PC-9 (cell line): ENCODE data around the gene TTLL8. TPM values are rescaled to one million over a fixed set of nuclear protein-coding genes. Genes with fewer than 3 reads are reported as not detected.

ENCODE experiments used
- BruUV-seq: library from RNA; stranded (reverse); fragments of 400-500 nt; replicated peaks from 2 replicates; lab custom pipeline; 2021; lab: Mats Ljungman, UMichigan
- CTCF ChIA-PET: fragments of 300-600 bp; sonication (Branson Sonifier 250); formaldehyde crosslinking; loops from one replicate; lab custom pipeline; 2022; ENCODE audit warnings: antibody characterized with exemption; lab: Charles Lee
- POLR2A ChIA-PET: fragments of 300-600 bp; sonication (Branson Sonifier 250); formaldehyde crosslinking; loops from one replicate; lab custom pipeline; 2022; ENCODE audit warnings: antibody characterized with exemption; ENCODE audit not compliant: unreplicated experiment; lab: Charles Lee
- DNase-seq, 2 experiments: peaks; one replicate each; pipeline versions ENCODE4 v3.0.0 to v3.0.0-alpha.2; 2015 to 2022; ENCODE audit warnings: mixed read lengths in 1 of 2
- H2AFZ ChIP-seq: fragments of 200-600 bp; sonication (generic); 2 replicates; pipeline ENCODE4 v1.8.1; 2017; ENCODE audit warnings: antibody characterized with exemption
- H3F3A ChIP-seq: fragments of 200-600 bp; sonication (generic); 2 replicates; pipeline ENCODE4 v1.8.1; 2017; ENCODE audit warnings: antibody characterized with exemption, mild to moderate bottlenecking, low read depth; ENCODE audit not compliant: insufficient read depth
- H3K27ac ChIP-seq: fragments of 200-600 bp; sonication (generic); 2 replicates; pipeline ENCODE4 v1.6.1; 2016; ENCODE audit warnings: mixed run types
- H3K27me3 ChIP-seq: fragments of 200-600 bp; sonication (generic); 2 replicates; pipeline ENCODE4 v1.6.1; 2016; ENCODE audit warnings: low read depth, mixed run types; ENCODE audit not compliant: insufficient read depth
- H3K36me3 ChIP-seq: fragments of 200-600 bp; sonication (generic); 2 replicates; pipeline ENCODE4 v1.6.1; 2016; ENCODE audit warnings: low read depth, mixed run types
- H3K4me1 ChIP-seq: fragments of 200-600 bp; sonication (generic); replicated peaks from 2 replicates; pipeline ENCODE4 v1.6.1; 2016; ENCODE audit warnings: mixed run types; ENCODE audit not compliant: insufficient read depth
- H3K4me2 ChIP-seq: fragments of 200-600 bp; sonication (generic); 2 replicates; pipeline ENCODE4 v1.6.1; 2017; ENCODE audit warnings: mixed run types
- H3K4me3 ChIP-seq: fragments of 200-600 bp; sonication (generic); 2 replicates; pipeline ENCODE4 v1.6.1; 2016; ENCODE audit warnings: mixed run types
- H3K79me2 ChIP-seq: fragments of 200-600 bp; sonication (generic); 2 replicates; pipeline ENCODE4 v1.6.1; 2017; ENCODE audit warnings: low read depth, mixed run types
- H3K9me2 ChIP-seq: fragments of 200-600 bp; sonication (generic); 2 replicates; pipeline ENCODE4 v1.8.1; 2017; ENCODE audit warnings: mild to moderate bottlenecking; ENCODE audit not compliant: insufficient read depth
- H3K9me3 ChIP-seq: fragments of 200-600 bp; sonication (generic); 2 replicates; pipeline ENCODE4 v1.8.1; 2016; ENCODE audit warnings: low read depth; ENCODE audit not compliant: insufficient read depth
- H4K20me1 ChIP-seq: fragments of 200-600 bp; sonication (generic); 2 replicates; pipeline ENCODE4 v1.8.1; 2017; ENCODE audit not compliant: insufficient read depth
- CTCF ChIP-seq: fragments of 200-600 bp; sonication (generic); conservative IDR thresholded peaks from 2 replicates; pipeline ENCODE4 v1.6.1; 2017; ENCODE audit warnings: mixed run types, antibody characterized with exemption, mild to moderate bottlenecking, moderate library complexity
- EZH2 ChIP-seq: fragments of 200-600 bp; sonication (generic); IDR thresholded peaks from 2 replicates; pipeline ENCODE4 v1.8.0; 2017; ENCODE audit warnings: antibody characterized with exemption, low read depth
- intact Hi-C: fragments of 100-400 bp; cut with micrococcal nuclease; formaldehyde crosslinking; loops from one replicate; pipeline ENCODE4 v1.10.0; 2022; ENCODE audit not compliant: unreplicated experiment
- total RNA-seq: library from RNA; stranded (reverse); gene quantifications from 2 replicates; pipeline ENCODE4 v1.2.3, GENCODE V29; 2021

The TTLL8 gene
- total RNA-seq, 1 experiment from 2014 or later, result not detected

- Histone ChIP-seq H3K27ac (no peak overlapping the region), H3K4me2 (0 out of 2 replicates have a peak overlapping the region, but pooled peaks have one; percentile 16), H3K9me2 (no peaks in the 10 kb centered on the region), H3K9me3 (no peaks in the 10 kb centered on the region), H2AFZ (no peak overlapping the region), H3K4me1 (peaks cover 18% of the 10 kb centered on the region; the same call in 1 of the 2 replicates), H4K20me1 (0 out of 2 replicates have a peak, but pooled peaks cover 6% of the 10 kb centered on the region), H3F3A (peaks cover 17% of the 10 kb centered on the region), H3K36me3 (no peaks in the 10 kb centered on the region), H3K27me3 (peaks cover 23% of the 10 kb centered on the region), H3K4me3 (no peak overlapping the region), H3K79me2 (no peaks in the 10 kb centered on the region)
- DNase-seq, result peak in 1 of 2 experiments; percentile 67
- no peak for TF ChIP-seq EZH2
- no peak for TF ChIP-seq CTCF
- intact Hi-C loops, result no loop called here
- POLR2A ChIA-PET, result no interaction called here
- BruUV-seq, result no TSS peak
- CTCF ChIA-PET, result interaction anchor here (0.6 kb wide), 1 partner anchor 15 kb away, joined by 3 read pairs; no protein-coding TSS in a partner anchor
These were observed 49.7 kb downstream of the TTLL8 start for GRCh38 chr22:50008151-50009040.

- no peaks in the 10 kb centered on the region for H3K9me2 ChIP-seq
- no peak overlapping the region for H3K4me2 ChIP-seq
- ChIA-PET POLR2A (no interaction called here), CTCF (no interaction called here)
- BruUV-seq, result no TSS peak
- H3K4me1 ChIP-seq, result peaks cover 15% of the 10 kb centered on the region; the same call in 1 of the 2 replicates
- TF ChIP-seq EZH2 (no peak), CTCF (no peak)
- peaks cover 17% of the 10 kb centered on the region for H3F3A ChIP-seq
- H3K36me3 ChIP-seq, result no peaks in the 10 kb centered on the region
- H3K27ac ChIP-seq, result no peak overlapping the region
- intact Hi-C loops, result no loop called here
- no peak overlapping the region for H2AFZ ChIP-seq
- H4K20me1 ChIP-seq, result 0 out of 2 replicates have a peak, but pooled peaks cover 6% of the 10 kb centered on the region
- peaks cover 12% of the 10 kb centered on the region for H3K27me3 ChIP-seq
- no peaks in the 10 kb centered on the region for H3K9me3 ChIP-seq
- H3K4me3 ChIP-seq, result no peak overlapping the region
- no peak for DNase-seq
- H3K79me2 ChIP-seq, result no peaks in the 10 kb centered on the region
These were observed 51.0 kb downstream of the TTLL8 start for GRCh38 chr22:50007057-50007511.

- H3K79me2 ChIP-seq, result no peaks in the 10 kb centered on the region
- H2AFZ ChIP-seq, result no peak overlapping the region
- CTCF ChIA-PET, result interaction anchor here (0.7 kb wide), 1 partner anchor 197 kb away, joined by 6 read pairs; no protein-coding TSS in a partner anchor
These were observed 53.2 kb downstream of the TTLL8 start for GRCh38 chr22:50004918-50005317.

More at GRCh38 chr22:50004918-50005317, 53.2 kb downstream of the TTLL8 start:
- BruUV-seq, result no TSS peak
- H3K4me2 ChIP-seq, result no peak overlapping the region
- no peak for DNase-seq
- POLR2A ChIA-PET, result no interaction called here
- no peaks in the 10 kb centered on the region for H4K20me1 ChIP-seq
- no peaks in the 10 kb centered on the region for H3K9me2 ChIP-seq
- no peak overlapping the region for H3K27ac ChIP-seq
- no peak for TF ChIP-seq EZH2
- TF ChIP-seq CTCF, result no peak
- H3K4me3 ChIP-seq, result no peak overlapping the region
- peaks cover 17% of the 10 kb centered on the region for H3F3A ChIP-seq
- peaks cover 15% of the 10 kb centered on the region; the same call in 1 of the 2 replicates for H3K4me1 ChIP-seq
- H3K9me3 ChIP-seq, result no peaks in the 10 kb centered on the region
- H3K27me3 ChIP-seq, result no peaks in the 10 kb centered on the region
- H3K36me3 ChIP-seq, result no peaks in the 10 kb centered on the region
- intact Hi-C loops, result no loop called here
